ENCODE measurements around the gene QRFPR. TPM values are rescaled to one million over a fixed set of nuclear protein-coding genes. Genes with fewer than 3 reads are reported as not detected.

The QRFPR gene
- total and polyA plus RNA-seq, 4 donors, result not detected

DNA sequence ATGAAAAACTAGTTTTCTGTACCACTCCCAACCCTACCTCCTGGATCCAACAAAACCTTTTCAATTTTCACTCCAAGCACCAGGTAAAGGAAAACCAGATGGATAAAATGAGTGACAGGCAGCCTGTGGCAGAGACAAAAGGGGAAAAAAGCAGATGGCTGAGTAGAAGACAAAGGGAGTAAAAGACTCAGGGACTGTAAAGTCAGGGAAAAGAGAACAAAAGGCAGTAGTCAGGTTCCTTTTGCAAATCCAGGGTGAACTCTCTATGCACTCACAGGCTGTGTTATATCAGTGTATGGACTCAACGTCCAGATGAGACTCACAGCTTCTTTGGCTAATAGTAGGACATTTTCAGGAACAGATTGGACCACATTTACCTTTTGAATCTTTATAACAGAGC lies 54.2 kb downstream of the QRFPR start:
- DNase-seq (ENCODE audit: low spot score), result no peak
- TF ChIP-seq YY1 (IDR thresholded peaks at IDR 0.05), result no peak
- TF ChIP-seq JUND (IDR thresholded peaks at IDR 0.05), result no peak
- TF ChIP-seq, protein P1, sequence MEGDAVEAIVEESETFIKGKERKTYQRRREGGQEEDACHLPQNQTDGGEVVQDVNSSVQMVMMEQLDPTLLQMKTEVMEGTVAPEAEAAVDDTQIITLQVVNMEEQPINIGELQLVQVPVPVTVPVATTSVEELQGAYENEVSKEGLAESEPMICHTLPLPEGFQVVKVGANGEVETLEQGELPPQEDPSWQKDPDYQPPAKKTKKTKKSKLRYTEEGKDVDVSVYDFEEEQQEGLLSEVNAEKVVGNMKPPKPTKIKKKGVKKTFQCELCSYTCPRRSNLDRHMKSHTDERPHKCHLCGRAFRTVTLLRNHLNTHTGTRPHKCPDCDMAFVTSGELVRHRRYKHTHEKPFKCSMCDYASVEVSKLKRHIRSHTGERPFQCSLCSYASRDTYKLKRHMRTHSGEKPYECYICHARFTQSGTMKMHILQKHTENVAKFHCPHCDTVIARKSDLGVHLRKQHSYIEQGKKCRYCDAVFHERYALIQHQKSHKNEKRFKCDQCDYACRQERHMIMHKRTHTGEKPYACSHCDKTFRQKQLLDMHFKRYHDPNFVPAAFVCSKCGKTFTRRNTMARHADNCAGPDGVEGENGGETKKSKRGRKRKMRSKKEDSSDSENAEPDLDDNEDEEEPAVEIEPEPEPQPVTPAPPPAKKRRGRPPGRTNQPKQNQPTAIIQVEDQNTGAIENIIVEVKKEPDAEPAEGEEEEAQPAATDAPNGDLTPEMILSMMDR (IDR thresholded peaks at IDR 0.05; ENCODE audit: low read depth, low read length, missing input control), result no peak
- no peak for TF ChIP-seq HNF4G (IDR thresholded peaks at IDR 0.05)
- TF ChIP-seq RAD21 (IDR thresholded peaks at IDR 0.05), result no peak
- TF ChIP-seq TAF1 (conservative IDR thresholded peaks at IDR 0.05), result no peak
- TF ChIP-seq ATF3 (IDR thresholded peaks at IDR 0.05), result no peak
- no peak for TF ChIP-seq NR2F2 (IDR thresholded peaks at IDR 0.05)
- TF ChIP-seq HNF4A (conservative IDR thresholded peaks at IDR 0.05), result no peak
- TF ChIP-seq FOXA1 (IDR thresholded peaks at IDR 0.05), result no peak
- no peak for TF ChIP-seq EGR1 (IDR thresholded peaks at IDR 0.05; ENCODE audit: low read depth in 2 of 2)
- TF ChIP-seq, protein P2, sequence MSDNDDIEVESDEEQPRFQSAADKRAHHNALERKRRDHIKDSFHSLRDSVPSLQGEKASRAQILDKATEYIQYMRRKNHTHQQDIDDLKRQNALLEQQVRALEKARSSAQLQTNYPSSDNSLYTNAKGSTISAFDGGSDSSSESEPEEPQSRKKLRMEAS (IDR thresholded peaks at IDR 0.05), result no peak
- no peak for TF ChIP-seq GABPA (IDR thresholded peaks at IDR 0.05 in 1 of 2, conservative IDR thresholded peaks at IDR 0.05 in 1 of 2)
- no peak for TF ChIP-seq ZBTB33 (IDR thresholded peaks at IDR 0.05)
- TF ChIP-seq RXRA (IDR thresholded peaks at IDR 0.05), result no peak

GRCh38 chr4:121324331-121324730 lies 56.5 kb downstream of the QRFPR start:
- Histone ChIP-seq H3K27me3 (ENCODE audit: control insufficient read depth in 4 of 4, insufficient read depth in 4 of 4, low read length in 3 of 4) (peaks cover 0 to 8% (median 0%) of the 10 kb centered on the region in 4 donors), H3K36me3 (ENCODE audit: control insufficient read depth in 4 of 4, insufficient read depth in 3 of 4, low read depth in 1 of 4, low read length in 3 of 4) (no peaks in the 10 kb centered on the region)

More for the DNA sequence above, 54.2 kb downstream of the QRFPR start:
- H3K4me1 ChIP-seq (ENCODE audit: control insufficient read depth in 4 of 4, insufficient read depth in 4 of 4, low read length in 3 of 4), result no peaks in the 10 kb centered on the region
- H3K27ac ChIP-seq (ENCODE audit: low read depth in 1 of 2, low read length in 2 of 2), result no peak overlapping the region
- no peaks in the 10 kb centered on the region for H3K36me3 ChIP-seq (ENCODE audit: control insufficient read depth in 4 of 4, insufficient read depth in 3 of 4, low read depth in 1 of 4, low read length in 3 of 4)
- no peaks in the 10 kb centered on the region for H3K9me3 ChIP-seq (ENCODE audit: control insufficient read depth in 4 of 4, low read length in 3 of 4)
- no peak overlapping the region for H3K9ac ChIP-seq (ENCODE audit: low read depth in 1 of 2, low read length in 2 of 2)
- 29% methylated on average over 1 of the region's 1 CpG for WGBS
- peaks cover 0 to 5% (median 0%) of the 10 kb centered on the region in 4 donors for H3K27me3 ChIP-seq (ENCODE audit: control insufficient read depth in 4 of 4, insufficient read depth in 4 of 4, low read length in 3 of 4)
- no peak overlapping the region for H3K4me3 ChIP-seq (ENCODE audit: low read depth in 1 of 3, low read length in 3 of 3)

More at GRCh38 chr4:121324331-121324730, 56.5 kb downstream of the QRFPR start:
- H3K9me3 ChIP-seq (ENCODE audit: control insufficient read depth in 4 of 4, low read length in 3 of 4), result no peaks in the 10 kb centered on the region
- no peak overlapping the region for H3K27ac ChIP-seq (ENCODE audit: low read depth in 1 of 2, low read length in 2 of 2)
- H3K9ac ChIP-seq (ENCODE audit: low read depth in 1 of 2, low read length in 2 of 2), result no peak overlapping the region
- no peak for TF ChIP-seq SP1 (IDR thresholded peaks at IDR 0.05)
- no peak for TF ChIP-seq JUND (IDR thresholded peaks at IDR 0.05)
- TF ChIP-seq, protein P2 (IDR thresholded peaks at IDR 0.05), result no peak
- TF ChIP-seq NR2F2 (IDR thresholded peaks at IDR 0.05), result no peak
- TF ChIP-seq RXRA (IDR thresholded peaks at IDR 0.05), result no peak
- no peak for TF ChIP-seq GABPA (IDR thresholded peaks at IDR 0.05 in 1 of 2, conservative IDR thresholded peaks at IDR 0.05 in 1 of 2)
- TF ChIP-seq TAF1 (conservative IDR thresholded peaks at IDR 0.05), result no peak
- no peak for TF ChIP-seq FOXA1 (IDR thresholded peaks at IDR 0.05)
- no peak for TF ChIP-seq YY1 (IDR thresholded peaks at IDR 0.05)
- no peak for TF ChIP-seq EGR1 (IDR thresholded peaks at IDR 0.05; ENCODE audit: low read depth in 2 of 2)
- TF ChIP-seq HNF4A (conservative IDR thresholded peaks at IDR 0.05), result no peak
- TF ChIP-seq ATF3 (IDR thresholded peaks at IDR 0.05), result no peak
- TF ChIP-seq RAD21 (IDR thresholded peaks at IDR 0.05), result no peak
- TF ChIP-seq ZBTB33 (IDR thresholded peaks at IDR 0.05), result no peak
- TF ChIP-seq, protein P3, sequence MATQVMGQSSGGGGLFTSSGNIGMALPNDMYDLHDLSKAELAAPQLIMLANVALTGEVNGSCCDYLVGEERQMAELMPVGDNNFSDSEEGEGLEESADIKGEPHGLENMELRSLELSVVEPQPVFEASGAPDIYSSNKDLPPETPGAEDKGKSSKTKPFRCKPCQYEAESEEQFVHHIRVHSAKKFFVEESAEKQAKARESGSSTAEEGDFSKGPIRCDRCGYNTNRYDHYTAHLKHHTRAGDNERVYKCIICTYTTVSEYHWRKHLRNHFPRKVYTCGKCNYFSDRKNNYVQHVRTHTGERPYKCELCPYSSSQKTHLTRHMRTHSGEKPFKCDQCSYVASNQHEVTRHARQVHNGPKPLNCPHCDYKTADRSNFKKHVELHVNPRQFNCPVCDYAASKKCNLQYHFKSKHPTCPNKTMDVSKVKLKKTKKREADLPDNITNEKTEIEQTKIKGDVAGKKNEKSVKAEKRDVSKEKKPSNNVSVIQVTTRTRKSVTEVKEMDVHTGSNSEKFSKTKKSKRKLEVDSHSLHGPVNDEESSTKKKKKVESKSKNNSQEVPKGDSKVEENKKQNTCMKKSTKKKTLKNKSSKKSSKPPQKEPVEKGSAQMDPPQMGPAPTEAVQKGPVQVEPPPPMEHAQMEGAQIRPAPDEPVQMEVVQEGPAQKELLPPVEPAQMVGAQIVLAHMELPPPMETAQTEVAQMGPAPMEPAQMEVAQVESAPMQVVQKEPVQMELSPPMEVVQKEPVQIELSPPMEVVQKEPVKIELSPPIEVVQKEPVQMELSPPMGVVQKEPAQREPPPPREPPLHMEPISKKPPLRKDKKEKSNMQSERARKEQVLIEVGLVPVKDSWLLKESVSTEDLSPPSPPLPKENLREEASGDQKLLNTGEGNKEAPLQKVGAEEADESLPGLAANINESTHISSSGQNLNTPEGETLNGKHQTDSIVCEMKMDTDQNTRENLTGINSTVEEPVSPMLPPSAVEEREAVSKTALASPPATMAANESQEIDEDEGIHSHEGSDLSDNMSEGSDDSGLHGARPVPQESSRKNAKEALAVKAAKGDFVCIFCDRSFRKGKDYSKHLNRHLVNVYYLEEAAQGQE (IDR thresholded peaks at IDR 0.05), result no peak
- H3K4me3 ChIP-seq (ENCODE audit: low read depth in 1 of 3, low read length in 3 of 3), result no peak overlapping the region
- H3K4me1 ChIP-seq (ENCODE audit: control insufficient read depth in 4 of 4, insufficient read depth in 4 of 4, low read length in 3 of 4), result no peaks in the 10 kb centered on the region
- 77% methylated on average over 3 of the region's 3 CpGs for WGBS
- no peak for DNase-seq (ENCODE audit: low spot score)
